Activated naive CD4-positive, alpha-beta T cell treated with anti-CD3 and anti-CD28 coated beads for 36 hours (primary cell): ENCODE data around the gene FOXD4L3. TPM values are rescaled to one million over a fixed set of nuclear protein-coding genes. Genes with fewer than 3 reads are reported as not detected.
"Not testable (repeated sequence)": the region's sequence is repeated elsewhere in the genome, so short reads cannot be mapped to it uniquely, and the experiment has no call there.

Experiments used
- CTCF ChIA-PET: fragments of 350-600 bp; sonication (Branson Sonifier 250); formaldehyde crosslinking; loops from one replicate; lab custom pipeline; 2021; ENCODE audit warnings: antibody characterized with exemption; lab: Charles Lee
- DNase-seq: peaks from one replicate; pipeline ENCODE4 v3.0.0-alpha.2; 2020
- H3K27ac Mint-ChIP-seq: one replicate; pipeline ENCODE4 v1.8.0; 2021; ENCODE audit warnings: mild to moderate bottlenecking, mixed read lengths
- H3K27me3 Mint-ChIP-seq: one replicate; pipeline ENCODE4 v1.8.0; 2021; ENCODE audit warnings: low read depth, mixed read lengths
- H3K36me3 Mint-ChIP-seq: one replicate; pipeline ENCODE4 v1.8.0; 2021; ENCODE audit warnings: low read depth, mixed read lengths
- H3K4me1 Mint-ChIP-seq: one replicate; pipeline ENCODE4 v1.8.0; 2021; ENCODE audit warnings: low read depth, mixed read lengths
- H3K4me3 Mint-ChIP-seq: one replicate; pipeline ENCODE4 v1.8.0; 2021; ENCODE audit warnings: mild to moderate bottlenecking, moderate library complexity, mixed read lengths
- H3K9me3 Mint-ChIP-seq: one replicate; pipeline ENCODE4 v1.8.0; 2021; ENCODE audit warnings: mixed read lengths
- intact Hi-C: fragments of 100-400 bp; cut with micrococcal nuclease; formaldehyde crosslinking; loops from one replicate; pipeline ENCODE4 v1.15.1; 2023
- total RNA-seq, 2 experiments: library from RNA; stranded (reverse); gene quantifications; one replicate each; pipeline ENCODE4 v1.2.3, GENCODE V29; 2021

The FOXD4L3 gene
- total RNA-seq: not detected

DNA sequence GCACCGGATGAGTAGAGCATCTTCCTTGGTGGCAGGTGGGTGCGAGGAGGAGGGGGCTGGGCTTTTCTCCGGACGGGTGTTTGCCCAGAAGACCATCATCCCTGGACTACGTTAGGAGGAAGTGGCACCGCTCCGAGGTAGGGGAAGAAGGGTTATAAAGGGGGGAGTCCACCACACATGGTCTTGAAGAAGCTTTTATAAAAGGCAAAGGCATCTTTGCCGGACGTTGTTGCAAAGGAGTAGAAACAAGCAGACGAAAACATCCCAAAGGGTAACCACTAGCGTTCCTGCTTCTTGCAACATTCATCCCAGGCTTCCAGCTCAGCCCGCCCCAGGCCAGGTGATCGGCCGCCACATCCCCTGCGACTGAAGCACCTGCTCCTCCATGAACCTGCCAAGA is at the start of gene FOXD4L3:
Gene FOXD4L3 (plus strand): TSS at position 301 of the 400 bp plus-strand sequence. CDS start 85 bp downstream, at position 386.
- intact Hi-C loops, H3K27ac Mint-ChIP-seq, DNase-seq, H3K4me1 Mint-ChIP-seq, H3K9me3 Mint-ChIP-seq, H3K27me3 Mint-ChIP-seq, H3K4me3 Mint-ChIP-seq, CTCF ChIA-PET, H3K36me3 Mint-ChIP-seq: not testable (repeated sequence)

DNA sequence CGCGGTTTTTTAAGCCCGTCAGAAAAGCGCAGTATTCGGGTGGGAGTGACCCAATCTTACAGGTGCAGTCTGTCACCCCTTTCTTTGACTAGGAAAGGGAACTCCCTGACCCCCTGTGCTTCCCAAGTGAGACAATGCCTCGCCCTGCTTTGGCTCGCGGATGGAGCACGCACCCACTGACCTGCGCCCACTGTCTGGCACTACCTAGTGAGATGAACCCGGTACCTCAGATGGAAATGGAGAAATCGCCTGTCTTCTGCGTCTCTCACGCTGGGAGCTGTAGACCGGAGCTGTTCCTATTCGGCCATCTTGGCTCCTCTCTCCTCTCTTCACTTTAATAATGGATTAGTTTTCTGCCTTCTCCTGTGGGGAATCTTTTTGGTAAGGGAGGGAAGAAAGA is 21.6 kb upstream of the FOXD4L3 start:
- CTCF ChIA-PET, DNase-seq: not testable (repeated sequence)

DNA sequence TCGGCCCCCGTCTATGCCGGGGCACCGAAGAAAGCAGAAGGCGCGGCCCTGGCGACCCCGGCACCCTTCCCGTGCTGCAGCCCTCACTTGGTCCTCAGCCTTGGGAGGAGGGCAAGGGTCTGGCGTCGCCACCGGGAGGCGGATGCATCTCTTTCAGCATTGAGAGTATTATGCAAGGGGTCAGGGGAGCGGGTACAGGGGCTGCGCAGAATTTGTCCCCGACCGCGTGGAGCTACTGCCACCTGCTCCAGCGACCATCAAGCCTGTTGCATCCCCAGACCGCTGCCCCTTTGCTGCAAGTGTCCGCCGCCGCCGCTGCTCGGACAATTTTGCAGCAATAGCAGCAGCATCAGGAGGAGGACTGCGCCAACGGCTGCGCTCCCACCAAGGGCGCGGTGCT is 1.1 kb downstream of the FOXD4L3 start:
- CTCF ChIA-PET, H3K36me3 Mint-ChIP-seq, H3K27ac Mint-ChIP-seq, H3K9me3 Mint-ChIP-seq, DNase-seq, H3K4me3 Mint-ChIP-seq, H3K27me3 Mint-ChIP-seq, H3K4me1 Mint-ChIP-seq, intact Hi-C loops: not testable (repeated sequence)

More for the DNA sequence above, 21.6 kb upstream of the FOXD4L3 start:
- H3K27me3 Mint-ChIP-seq, H3K4me3 Mint-ChIP-seq, H3K27ac Mint-ChIP-seq, intact Hi-C loops, H3K4me1 Mint-ChIP-seq, H3K9me3 Mint-ChIP-seq, H3K36me3 Mint-ChIP-seq: not testable (repeated sequence)

DNA sequence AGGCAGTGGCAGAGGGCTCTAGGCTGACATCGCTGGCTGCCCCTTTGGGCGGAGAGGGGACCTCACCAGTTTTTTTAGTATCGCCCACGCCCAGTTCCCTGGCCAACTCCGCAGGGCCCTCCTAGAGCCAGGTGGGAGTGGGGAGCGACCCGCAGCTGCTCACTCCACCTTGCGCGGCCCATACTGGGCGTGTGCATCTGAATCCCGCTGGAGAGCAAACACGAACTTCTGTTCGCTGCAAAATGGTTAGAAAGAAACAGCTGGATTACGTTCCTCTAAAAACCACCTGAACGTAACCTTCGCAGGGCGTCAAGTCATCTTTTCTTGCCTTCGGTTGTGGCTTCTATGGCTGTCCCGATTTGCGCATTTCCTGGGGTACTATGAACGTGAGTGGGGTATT is 1.5 kb downstream of the FOXD4L3 start:
- H3K4me1 Mint-ChIP-seq, DNase-seq, H3K27ac Mint-ChIP-seq, H3K36me3 Mint-ChIP-seq, intact Hi-C loops, H3K27me3 Mint-ChIP-seq, CTCF ChIA-PET, H3K4me3 Mint-ChIP-seq, H3K9me3 Mint-ChIP-seq: not testable (repeated sequence)

DNA sequence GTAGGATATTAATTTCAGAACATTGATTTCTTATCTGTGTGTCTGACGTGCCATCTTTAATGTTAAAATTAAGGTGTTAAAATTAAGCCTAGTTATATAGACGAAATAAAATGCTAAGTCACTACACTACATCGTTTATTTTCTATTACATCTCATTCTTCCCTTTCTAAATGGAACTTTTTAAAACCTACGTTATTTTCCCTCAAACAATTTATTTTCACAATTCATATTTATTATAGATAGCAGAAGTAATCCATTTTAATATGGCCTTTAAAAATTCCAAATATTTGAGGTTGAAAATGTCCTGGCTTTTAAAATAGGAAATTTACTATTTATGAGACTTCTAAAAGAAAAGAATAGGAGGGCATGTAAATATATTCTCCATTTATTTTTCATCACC is 2.1 kb downstream of the FOXD4L3 start:
- H3K36me3 Mint-ChIP-seq, H3K4me3 Mint-ChIP-seq, CTCF ChIA-PET, intact Hi-C loops, H3K4me1 Mint-ChIP-seq, H3K9me3 Mint-ChIP-seq, H3K27ac Mint-ChIP-seq, H3K27me3 Mint-ChIP-seq, DNase-seq: not testable (repeated sequence)

DNA sequence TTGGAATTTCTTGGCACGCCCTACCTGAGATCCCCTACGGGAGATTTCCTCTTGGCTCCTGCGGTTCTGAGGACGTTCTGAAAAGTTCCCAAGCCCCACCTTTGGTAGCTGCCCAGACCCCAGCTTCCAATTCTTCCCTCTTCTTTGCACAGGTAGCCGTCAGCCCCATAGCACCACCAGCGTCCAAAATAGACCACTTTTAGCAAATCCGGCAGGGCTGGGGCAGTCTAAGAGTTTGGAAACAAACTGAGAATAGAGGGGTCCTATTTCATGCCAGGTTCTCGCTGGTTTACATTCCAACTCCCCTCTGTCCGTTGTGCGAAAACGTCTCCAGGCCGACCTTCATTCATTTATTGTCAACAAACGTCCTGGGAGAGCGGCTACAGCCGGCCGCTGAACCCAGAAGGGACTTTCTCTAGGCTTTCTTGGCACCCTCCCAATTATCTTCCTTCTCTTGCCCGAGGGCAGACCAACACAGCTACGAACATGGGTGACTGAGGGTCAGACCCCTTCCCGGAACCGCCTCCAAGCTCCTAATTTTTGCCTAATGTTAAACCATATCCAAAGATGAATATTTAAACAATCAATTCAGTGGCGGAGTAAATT is 3.1 kb downstream of the FOXD4L3 start:
- H3K36me3 Mint-ChIP-seq, H3K27me3 Mint-ChIP-seq, H3K4me1 Mint-ChIP-seq, H3K4me3 Mint-ChIP-seq, DNase-seq, H3K27ac Mint-ChIP-seq, intact Hi-C loops, H3K9me3 Mint-ChIP-seq, CTCF ChIA-PET: not testable (repeated sequence)

DNA sequence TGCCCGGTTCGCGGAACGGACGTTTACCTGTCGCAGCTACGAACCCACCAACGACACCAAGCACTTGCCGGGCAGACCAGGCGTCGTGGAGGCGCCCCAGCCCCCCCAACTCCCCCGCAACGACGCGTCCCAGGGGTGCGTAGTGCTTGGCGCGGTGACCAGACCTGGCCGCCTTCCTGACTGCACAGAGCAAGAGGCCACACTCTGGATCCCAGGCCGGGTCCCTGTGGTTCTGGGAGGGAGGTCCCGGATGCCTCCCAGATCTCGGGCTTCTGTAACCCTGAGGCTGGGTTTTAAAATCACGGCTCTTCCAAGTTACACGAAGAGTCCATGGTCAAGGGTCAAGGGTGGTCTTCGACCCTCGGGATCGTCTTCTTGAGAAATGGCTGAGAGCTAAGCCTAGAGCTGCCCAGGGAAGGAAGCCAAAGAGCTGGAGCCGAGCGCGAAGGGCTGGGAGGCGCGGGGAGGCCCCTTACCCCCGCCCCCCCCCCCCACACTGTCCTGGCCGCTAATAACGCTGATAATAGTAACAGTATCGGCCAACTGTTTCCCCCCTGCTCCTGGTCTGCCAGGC is 3.8 kb downstream of the FOXD4L3 start:
- intact Hi-C loops, H3K27me3 Mint-ChIP-seq, DNase-seq, H3K36me3 Mint-ChIP-seq, H3K9me3 Mint-ChIP-seq, H3K4me3 Mint-ChIP-seq, H3K27ac Mint-ChIP-seq, H3K4me1 Mint-ChIP-seq, CTCF ChIA-PET: not testable (repeated sequence)

DNA sequence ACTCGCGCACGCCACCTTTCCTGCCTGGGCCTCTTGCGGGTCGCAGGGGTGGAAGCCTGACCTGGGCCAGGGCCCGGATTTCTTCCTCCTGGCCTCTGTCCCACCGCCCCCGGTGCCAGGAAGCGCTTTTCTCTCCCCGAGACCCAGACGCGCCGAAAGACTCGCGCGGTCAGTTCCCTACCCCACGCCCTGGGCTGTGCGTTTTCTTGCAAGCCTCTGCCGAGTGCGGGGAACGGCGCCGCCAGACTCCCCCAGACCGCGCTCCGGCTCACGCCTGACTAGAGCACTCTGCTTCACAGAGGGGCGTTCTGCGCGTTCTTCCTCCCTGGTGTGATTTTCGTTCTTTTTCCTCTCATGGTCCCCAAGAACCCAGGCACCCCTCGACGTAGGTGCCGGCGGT is 4.5 kb downstream of the FOXD4L3 start:
- CTCF ChIA-PET, H3K27ac Mint-ChIP-seq, H3K27me3 Mint-ChIP-seq, H3K9me3 Mint-ChIP-seq, H3K4me1 Mint-ChIP-seq, H3K36me3 Mint-ChIP-seq, intact Hi-C loops, H3K4me3 Mint-ChIP-seq, DNase-seq: not testable (repeated sequence)

DNA sequence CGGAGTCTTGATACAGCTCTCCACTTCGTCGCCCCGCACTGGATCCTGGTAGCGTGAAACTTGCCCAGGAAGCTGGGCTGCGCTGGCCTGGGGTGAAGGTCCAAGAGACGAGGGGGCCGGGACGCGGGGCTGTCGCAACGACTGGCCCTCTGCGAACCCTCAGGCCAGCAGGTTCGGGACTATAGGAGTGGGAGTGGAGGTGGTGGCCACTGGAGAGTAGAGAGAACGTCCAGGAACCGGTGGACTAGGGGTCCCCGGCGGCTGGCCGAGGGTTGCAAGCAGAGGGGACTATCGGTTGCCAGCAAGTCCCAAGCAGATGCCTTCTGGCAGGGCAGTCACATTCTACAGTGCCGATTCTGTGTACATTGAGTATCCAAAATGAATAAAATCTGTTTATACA is 5.0 kb downstream of the FOXD4L3 start:
- H3K27ac Mint-ChIP-seq, H3K27me3 Mint-ChIP-seq, DNase-seq, H3K4me3 Mint-ChIP-seq, H3K4me1 Mint-ChIP-seq, H3K9me3 Mint-ChIP-seq, H3K36me3 Mint-ChIP-seq, CTCF ChIA-PET, intact Hi-C loops: not testable (repeated sequence)

DNA sequence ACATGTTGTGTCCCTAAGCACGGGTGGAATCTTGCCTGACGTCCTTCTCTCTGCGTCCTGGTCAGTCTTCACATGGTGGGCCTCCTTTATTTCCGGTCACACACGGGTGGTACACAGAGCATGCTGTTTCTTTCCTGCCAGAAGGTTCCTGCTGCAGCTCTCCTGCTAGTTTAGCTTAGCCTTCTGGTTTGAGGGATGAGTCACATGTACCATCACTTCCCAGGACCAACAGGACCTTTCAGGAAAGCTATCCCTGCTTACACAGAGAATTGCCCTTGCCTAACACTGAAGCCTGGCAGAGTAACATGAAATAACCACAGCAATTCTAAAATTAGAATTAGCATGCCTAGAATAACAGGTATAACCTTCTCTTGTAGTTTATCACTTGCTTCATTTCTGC is 8.5 kb downstream of the FOXD4L3 start:
- H3K27ac Mint-ChIP-seq, DNase-seq, H3K9me3 Mint-ChIP-seq, H3K36me3 Mint-ChIP-seq, H3K27me3 Mint-ChIP-seq, H3K4me3 Mint-ChIP-seq, intact Hi-C loops, CTCF ChIA-PET, H3K4me1 Mint-ChIP-seq: not testable (repeated sequence)

DNA sequence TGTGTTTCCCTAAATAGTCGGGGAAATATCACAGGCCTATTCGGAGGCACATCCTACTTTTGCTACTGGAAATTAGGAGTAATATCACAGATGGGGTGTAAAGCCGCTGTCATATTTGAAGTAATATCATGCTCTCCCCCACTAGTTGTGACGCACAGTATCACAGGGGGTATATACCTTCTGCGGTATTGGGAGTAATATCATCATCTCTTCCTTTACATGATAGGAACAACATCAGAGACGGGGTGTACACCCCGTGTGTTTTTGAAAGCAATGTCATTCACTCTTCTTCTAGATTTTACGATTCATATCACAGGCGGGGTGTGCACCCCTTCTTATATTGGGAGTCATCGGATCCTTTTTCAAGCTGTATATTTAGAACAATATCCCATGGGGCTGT is 15.5 kb downstream of the FOXD4L3 start:
- H3K27ac Mint-ChIP-seq, intact Hi-C loops, DNase-seq, H3K27me3 Mint-ChIP-seq, H3K4me3 Mint-ChIP-seq, H3K36me3 Mint-ChIP-seq, CTCF ChIA-PET, H3K4me1 Mint-ChIP-seq, H3K9me3 Mint-ChIP-seq: not testable (repeated sequence)

DNA sequence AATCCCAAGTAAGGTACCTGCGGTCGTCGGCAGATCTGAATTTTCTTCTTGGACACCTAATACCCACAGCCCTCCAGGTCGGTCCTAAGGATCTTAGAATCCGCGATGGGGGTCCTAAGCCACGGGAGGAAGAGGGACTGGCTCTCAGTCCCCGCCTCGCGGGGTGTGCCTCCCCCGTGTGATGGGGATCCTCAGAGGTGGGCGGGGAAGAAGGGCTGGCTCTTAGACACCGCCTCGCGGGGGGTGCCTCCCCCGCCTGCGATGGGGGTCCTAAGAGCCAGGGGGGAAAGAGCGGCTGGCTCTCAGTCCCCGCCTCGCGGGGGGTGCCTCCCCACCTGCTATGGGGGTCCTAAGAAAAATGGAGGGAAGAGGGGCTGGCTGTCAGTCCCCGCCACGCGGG is 21.1 kb downstream of the FOXD4L3 start:
- H3K9me3 Mint-ChIP-seq, H3K27me3 Mint-ChIP-seq, H3K4me1 Mint-ChIP-seq, H3K36me3 Mint-ChIP-seq, H3K4me3 Mint-ChIP-seq, CTCF ChIA-PET, DNase-seq, H3K27ac Mint-ChIP-seq, intact Hi-C loops: not testable (repeated sequence)

DNA sequence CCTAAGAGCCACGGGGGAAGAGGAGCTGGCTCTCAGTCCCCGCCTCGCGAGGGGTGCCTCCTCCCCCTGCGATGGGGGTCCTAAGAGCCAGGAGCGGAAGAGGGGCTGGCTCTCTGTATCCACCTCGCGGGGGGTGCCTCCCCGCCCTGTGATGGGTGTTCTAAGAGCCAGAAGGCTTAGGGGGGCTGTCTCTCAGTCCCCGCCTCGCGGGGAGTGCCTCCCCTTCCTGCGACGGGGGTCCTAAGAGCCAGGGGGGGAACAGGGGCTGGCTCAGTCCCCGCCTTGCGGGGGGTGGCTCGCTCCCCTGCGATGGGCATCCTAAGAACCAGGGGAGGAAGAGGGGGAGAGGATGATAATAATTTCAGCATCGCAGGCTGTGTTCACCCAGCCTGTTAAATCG is 21.9 kb downstream of the FOXD4L3 start:
- DNase-seq, H3K36me3 Mint-ChIP-seq, H3K27me3 Mint-ChIP-seq, H3K9me3 Mint-ChIP-seq, H3K4me3 Mint-ChIP-seq, H3K4me1 Mint-ChIP-seq, CTCF ChIA-PET, intact Hi-C loops, H3K27ac Mint-ChIP-seq: not testable (repeated sequence)
